HG03139 (cell line): ENCODE results near the gene FGGY.
"Not testable (repeated sequence)": the region's sequence is repeated elsewhere in the genome, so short reads cannot be mapped to it uniquely, and the experiment has no call there.

Source experiments
- ATAC-seq: cut with Tn5 transposase; IDR thresholded peaks from one replicate; pipeline ENCODE4 v1.9.1; 2021; ENCODE audit not compliant: unreplicated experiment

The FGGY gene

GRCh38 chr1:59477286-59477685 is 180.4 kb downstream of the FGGY start:
- no peak for ATAC-seq

- ATAC-seq, result no peak
Observed at GRCh38 chr1:59477867-59478266, 181.0 kb downstream of the FGGY start.

GRCh38 chr1:59478822-59479221 is 181.9 kb downstream of the FGGY start:
- no peak for ATAC-seq

GRCh38 chr1:59480188-59480888 is 183.4 kb downstream of the FGGY start:
- ATAC-seq, result no peak

GRCh38 chr1:59481881-59482505 is 185.1 kb downstream of the FGGY start:
- no peak for ATAC-seq

- no peak for ATAC-seq
Observed at GRCh38 chr1:59482986-59483385, 186.1 kb downstream of the FGGY start.

- no peak for ATAC-seq
Observed at GRCh38 chr1:59484096-59484495, 187.2 kb downstream of the FGGY start.

- ATAC-seq, result no peak
Observed at GRCh38 chr1:59485171-59485570, 188.3 kb downstream of the FGGY start.

GRCh38 chr1:59485949-59486348 is 189.1 kb downstream of the FGGY start:
- ATAC-seq, result no peak

- no peak for ATAC-seq
Observed at GRCh38 chr1:59486615-59487014, 189.7 kb downstream of the FGGY start.

- ATAC-seq, result no peak
Observed at GRCh38 chr1:59487335-59488031, 190.6 kb downstream of the FGGY start.

- no peak for ATAC-seq
Observed at GRCh38 chr1:59492500-59492899, 195.6 kb downstream of the FGGY start.

- no peak for ATAC-seq
Observed at GRCh38 chr1:59494145-59494833, 197.4 kb downstream of the FGGY start.

- ATAC-seq, result not testable (repeated sequence)
Observed at GRCh38 chr1:59496156-59496555, 199.3 kb downstream of the FGGY start.

GRCh38 chr1:59497616-59498015 is 200.7 kb downstream of the FGGY start:
- ATAC-seq, result no peak

- ATAC-seq, result no peak
Observed at GRCh38 chr1:59498640-59499039, 201.7 kb downstream of the FGGY start.

- ATAC-seq, result no peak
Observed at GRCh38 chr1:59499273-59499942, 202.5 kb downstream of the FGGY start.

- no peak for ATAC-seq
Observed at GRCh38 chr1:59499943-59500569, 203.2 kb downstream of the FGGY start.

- ATAC-seq, result no peak
Observed at GRCh38 chr1:59500950-59501742, 204.3 kb downstream of the FGGY start.
